ENCODE measurements around the gene CST3. TPM values are rescaled to one million over a fixed set of nuclear protein-coding genes. Genes with fewer than 3 reads are reported as not detected.

Gene CST3
- total and polyA plus RNA-seq, 10 of the 15 experiments (the other 5 are each of a cell fraction or from before 2014, with no cell fraction given) = 11.8 to 127 (median 57.8) TPM

DNA sequence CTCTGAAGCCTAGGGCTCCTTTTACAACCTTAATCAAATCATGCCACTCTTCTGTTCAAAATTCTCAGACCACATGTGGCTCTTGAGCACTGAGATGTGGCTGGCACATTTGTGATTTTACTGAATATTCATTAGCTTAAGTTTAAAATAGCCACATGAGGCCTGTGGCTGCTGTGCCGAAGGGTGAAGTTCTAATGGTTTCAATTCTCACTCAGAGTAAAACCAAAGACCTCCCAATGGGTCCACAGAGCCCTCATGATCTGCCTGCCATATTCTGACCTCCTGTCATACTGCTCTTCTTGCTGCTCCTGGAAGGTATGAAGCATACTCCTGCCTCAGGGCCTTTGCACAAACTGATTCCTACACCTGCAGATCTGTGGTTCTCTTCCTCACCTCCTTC lies 7.8 kb upstream of the CST3 start:
- ATAC-seq = peak; percentile 67
- H3K36me3 ChIP-seq (ENCODE audit: control insufficient read depth in 2 of 2, insufficient read depth in 2 of 2, low read length in 1 of 2) = no peaks in the 10 kb centered on the region
- H2AFZ ChIP-seq (ENCODE audit: control insufficient read depth, low read depth, low read length) = no peak overlapping the region; the same call in 1 of the 2 replicates
- ChIA-PET RAD21 (ENCODE audit: unreplicated experiment) (no interaction called here), SMC1A (ENCODE audit: uncharacterized antibody, unreplicated experiment) (interaction anchor here (0.7 kb wide), 1 partner anchor 156 kb away, joined by 3 read pairs; no protein-coding TSS in a partner anchor), CTCF (no interaction called here), POLR2A (no interaction called here)
- peaks cover 42% of the 10 kb centered on the region for H3K4me1 ChIP-seq (ENCODE audit: control insufficient read depth, insufficient read depth, low read length)
- H3K27me3 ChIP-seq (replicated peaks in 1 of 2; ENCODE audit: control insufficient read depth in 2 of 2, insufficient read depth in 2 of 2, low read length in 1 of 2) = no peaks in the 10 kb centered on the region
- H3K79me2 ChIP-seq (ENCODE audit: control insufficient read depth, insufficient read depth, low read length) = no peaks in the 10 kb centered on the region
- H3K27ac ChIP-seq (ENCODE audit: control insufficient read depth, insufficient read depth) = no peak overlapping the region
- intact Hi-C loops (cut with micrococcal nuclease; ENCODE audit: unreplicated experiment) (no loop called here), in situ Hi-C loops (cut with MboI) (no loop called here)
- H3K9me3 ChIP-seq (replicated peaks; ENCODE audit: control insufficient read depth, insufficient read depth, low read length) = no peaks in the 10 kb centered on the region; the same call in 2 of the 3 replicates
- no TSS peak for BruUV-seq (replicated peaks)
- DNase-seq (ENCODE audit: low read depth, low spot score) = no peak
- WGBS (ENCODE audit: insufficient coverage, insufficient replicate concordance, low lambda C conversion rate, missing lambda C conversion rate) = 0% methylated on average over 1 of the region's 1 CpG
- TF ChIP-seq RUNX3 (IDR thresholded peaks at IDR 0.05; ENCODE audit: low read length) (peak; percentile 21; the same call in 1 of the 2 replicates), TCF12 (IDR thresholded peaks at IDR 0.05; ENCODE audit: low read depth, low read length) (no peak), TCF7 (IDR thresholded peaks at IDR 0.05; ENCODE audit: borderline replicate concordance) (no peak), FOXM1 (IDR thresholded peaks at IDR 0.05; ENCODE audit: low read depth, low read length) (0 out of 2 replicates have a peak, but pooled peaks have one; percentile 16), HDAC6 (IDR thresholded peaks at IDR 0.05; ENCODE audit: unreplicated experiment) (no peak)
- no peaks in the 10 kb centered on the region for H4K20me1 ChIP-seq (ENCODE audit: control insufficient read depth, insufficient read depth)
- H3K9ac ChIP-seq (ENCODE audit: control insufficient read depth, insufficient read depth, low read length) = no peak overlapping the region
- H3K4me3 ChIP-seq = no peak overlapping the region
- H3K4me2 ChIP-seq (ENCODE audit: control insufficient read depth, insufficient read depth) = 0 out of 2 replicates have a peak overlapping the region, but pooled peaks have one; percentile 5
- FAIRE-seq = no peak

DNA sequence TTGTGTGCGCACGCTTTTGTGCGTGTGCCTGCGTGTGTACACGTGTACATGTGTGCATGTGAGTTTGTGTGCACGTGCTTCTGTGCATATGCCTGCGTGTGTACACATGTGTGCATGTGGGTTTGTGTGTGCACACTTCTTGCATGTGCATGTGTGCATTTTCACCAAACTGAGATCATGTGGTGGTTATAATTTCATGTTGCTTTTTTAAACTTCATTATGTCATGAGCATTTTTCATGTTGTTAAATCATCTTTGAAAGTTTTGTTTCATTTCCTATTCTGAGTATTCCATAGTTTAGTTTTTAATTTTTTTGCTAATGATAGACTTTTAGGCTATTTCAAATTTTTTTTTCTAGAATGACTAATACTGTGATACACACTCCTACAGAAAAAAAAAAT lies 6.4 kb upstream of the CST3 start:
- peak; percentile 32 for ATAC-seq
- POLR2A ChIA-PET = no interaction called here
- in situ Hi-C loops (cut with MboI) = no loop called here
- TF ChIP-seq GABPA (IDR thresholded peaks at IDR 0.05; ENCODE audit: low read depth) (peak; percentile 71; the same call in 1 of the 2 replicates), STAT1 (conservative IDR thresholded peaks at IDR 0.05) (no peak), PML (IDR thresholded peaks at IDR 0.05; ENCODE audit: low read length) (no peak), RBBP5 (conservative IDR thresholded peaks at IDR 0.05) (no peak), ASH2L (IDR thresholded peaks at IDR 0.05; ENCODE audit: borderline replicate concordance, low read depth) (no peak)
- TF ChIP-seq, protein P1, sequence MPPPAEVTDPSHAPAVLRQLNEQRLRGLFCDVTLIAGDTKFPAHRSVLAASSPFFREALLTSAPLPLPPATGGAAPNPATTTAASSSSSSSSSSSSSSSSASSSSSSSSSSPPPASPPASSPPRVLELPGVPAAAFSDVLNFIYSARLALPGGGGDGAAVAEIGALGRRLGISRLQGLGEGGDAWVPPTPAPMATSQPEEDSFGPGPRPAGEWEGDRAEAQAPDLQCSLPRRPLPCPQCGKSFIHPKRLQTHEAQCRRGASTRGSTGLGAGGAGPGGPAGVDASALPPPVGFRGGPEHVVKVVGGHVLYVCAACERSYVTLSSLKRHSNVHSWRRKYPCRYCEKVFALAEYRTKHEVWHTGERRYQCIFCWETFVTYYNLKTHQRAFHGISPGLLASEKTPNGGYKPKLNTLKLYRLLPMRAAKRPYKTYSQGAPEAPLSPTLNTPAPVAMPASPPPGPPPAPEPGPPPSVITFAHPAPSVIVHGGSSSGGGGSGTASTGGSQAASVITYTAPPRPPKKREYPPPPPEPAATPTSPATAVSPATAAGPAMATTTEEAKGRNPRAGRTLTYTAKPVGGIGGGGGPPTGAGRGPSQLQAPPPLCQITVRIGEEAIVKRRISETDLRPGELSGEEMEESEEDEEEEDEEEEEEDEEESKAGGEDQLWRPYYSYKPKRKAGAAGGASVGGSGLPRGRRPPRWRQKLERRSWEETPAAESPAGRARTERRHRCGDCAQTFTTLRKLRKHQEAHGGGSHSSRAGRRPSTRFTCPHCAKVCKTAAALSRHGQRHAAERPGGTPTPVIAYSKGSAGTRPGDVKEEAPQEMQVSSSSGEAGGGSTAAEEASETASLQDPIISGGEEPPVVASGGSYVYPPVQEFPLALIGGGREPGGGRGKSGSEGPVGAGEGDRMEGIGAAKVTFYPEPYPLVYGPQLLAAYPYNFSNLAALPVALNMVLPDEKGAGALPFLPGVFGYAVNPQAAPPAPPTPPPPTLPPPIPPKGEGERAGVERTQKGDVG (CRISPR knock-in tag; IDR thresholded peaks at IDR 0.05) = no peak
- TF ChIP-seq, protein P2, sequence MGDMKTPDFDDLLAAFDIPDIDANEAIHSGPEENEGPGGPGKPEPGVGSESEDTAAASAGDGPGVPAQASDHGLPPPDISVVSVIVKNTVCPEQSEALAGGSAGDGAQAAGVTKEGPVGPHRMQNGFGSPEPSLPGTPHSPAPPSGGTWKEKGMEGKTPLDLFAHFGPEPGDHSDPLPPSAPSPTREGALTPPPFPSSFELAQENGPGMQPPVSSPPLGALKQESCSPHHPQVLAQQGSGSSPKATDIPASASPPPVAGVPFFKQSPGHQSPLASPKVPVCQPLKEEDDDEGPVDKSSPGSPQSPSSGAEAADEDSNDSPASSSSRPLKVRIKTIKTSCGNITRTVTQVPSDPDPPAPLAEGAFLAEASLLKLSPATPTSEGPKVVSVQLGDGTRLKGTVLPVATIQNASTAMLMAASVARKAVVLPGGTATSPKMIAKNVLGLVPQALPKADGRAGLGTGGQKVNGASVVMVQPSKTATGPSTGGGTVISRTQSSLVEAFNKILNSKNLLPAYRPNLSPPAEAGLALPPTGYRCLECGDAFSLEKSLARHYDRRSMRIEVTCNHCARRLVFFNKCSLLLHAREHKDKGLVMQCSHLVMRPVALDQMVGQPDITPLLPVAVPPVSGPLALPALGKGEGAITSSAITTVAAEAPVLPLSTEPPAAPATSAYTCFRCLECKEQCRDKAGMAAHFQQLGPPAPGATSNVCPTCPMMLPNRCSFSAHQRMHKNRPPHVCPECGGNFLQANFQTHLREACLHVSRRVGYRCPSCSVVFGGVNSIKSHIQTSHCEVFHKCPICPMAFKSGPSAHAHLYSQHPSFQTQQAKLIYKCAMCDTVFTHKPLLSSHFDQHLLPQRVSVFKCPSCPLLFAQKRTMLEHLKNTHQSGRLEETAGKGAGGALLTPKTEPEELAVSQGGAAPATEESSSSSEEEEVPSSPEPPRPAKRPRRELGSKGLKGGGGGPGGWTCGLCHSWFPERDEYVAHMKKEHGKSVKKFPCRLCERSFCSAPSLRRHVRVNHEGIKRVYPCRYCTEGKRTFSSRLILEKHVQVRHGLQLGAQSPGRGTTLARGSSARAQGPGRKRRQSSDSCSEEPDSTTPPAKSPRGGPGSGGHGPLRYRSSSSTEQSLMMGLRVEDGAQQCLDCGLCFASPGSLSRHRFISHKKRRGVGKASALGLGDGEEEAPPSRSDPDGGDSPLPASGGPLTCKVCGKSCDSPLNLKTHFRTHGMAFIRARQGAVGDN (IDR thresholded peaks at IDR 0.05) = no peak

More for the DNA sequence above, 6.4 kb upstream of the CST3 start:
- ChIA-PET SMC1A (ENCODE audit: uncharacterized antibody, unreplicated experiment) (interaction anchor here (1.0 kb wide), 1 partner anchor 203 kb away, joined by 3 read pairs; no protein-coding TSS in a partner anchor), RAD21 (ENCODE audit: unreplicated experiment) (no interaction called here), CTCF (no interaction called here)
- DNase-seq (ENCODE audit: low read depth, low spot score) = no peak
- no peaks in the 10 kb centered on the region for H3K79me2 ChIP-seq (ENCODE audit: control insufficient read depth, insufficient read depth, low read length)
- WGBS (ENCODE audit: insufficient coverage, insufficient replicate concordance, low lambda C conversion rate, missing lambda C conversion rate) = 100% methylated on average over 7 of the region's 7 CpGs
- 0 out of 2 replicates have a peak overlapping the region, but pooled peaks have one; percentile 5 for H3K4me2 ChIP-seq (ENCODE audit: control insufficient read depth, insufficient read depth)
- no peak overlapping the region for H3K9ac ChIP-seq (ENCODE audit: control insufficient read depth, insufficient read depth, low read length)
- H3K4me1 ChIP-seq (ENCODE audit: control insufficient read depth, insufficient read depth, low read length) = peaks cover 44% of the 10 kb centered on the region
- FAIRE-seq = no peak
- H3K4me3 ChIP-seq = no peak overlapping the region
- no peaks in the 10 kb centered on the region; the same call in 1 of the 3 replicates for H3K9me3 ChIP-seq (replicated peaks; ENCODE audit: control insufficient read depth, insufficient read depth, low read length)
- no peak overlapping the region for H2AFZ ChIP-seq (ENCODE audit: control insufficient read depth, low read depth, low read length)
- no peaks in the 10 kb centered on the region for H3K27me3 ChIP-seq (replicated peaks in 1 of 2; ENCODE audit: control insufficient read depth in 2 of 2, insufficient read depth in 2 of 2, low read length in 1 of 2)
- BruUV-seq (replicated peaks) = no TSS peak
- H3K27ac ChIP-seq (ENCODE audit: control insufficient read depth, insufficient read depth) = no peak overlapping the region
- no peaks in the 10 kb centered on the region for H3K36me3 ChIP-seq (ENCODE audit: control insufficient read depth in 2 of 2, insufficient read depth in 2 of 2, low read length in 1 of 2)
- intact Hi-C loops (cut with micrococcal nuclease; ENCODE audit: unreplicated experiment) = no loop called here
- no peaks in the 10 kb centered on the region for H4K20me1 ChIP-seq (ENCODE audit: control insufficient read depth, insufficient read depth)

Data from GM12878 (cell line).